ENCODE results near the gene SETD6.

SETD6 gene

DNA sequence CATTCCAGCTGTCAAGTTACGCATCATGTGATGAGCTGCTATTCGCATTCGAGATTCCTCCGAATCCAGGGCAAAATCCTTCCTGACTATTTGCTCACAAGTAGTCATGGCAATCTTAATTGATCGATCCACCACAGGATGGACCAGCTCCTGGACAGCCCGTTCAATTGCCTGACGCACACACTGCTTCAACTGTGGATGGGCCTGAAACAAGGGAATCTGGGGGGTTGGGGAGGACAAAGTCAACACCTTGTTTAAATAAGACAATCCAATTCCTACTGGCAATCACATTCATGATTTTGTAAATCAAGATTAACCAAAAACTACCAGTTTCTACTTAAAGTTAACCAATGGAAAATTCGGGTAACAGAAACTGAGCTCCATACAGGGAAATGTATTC lies 28.4 kb downstream of the SETD6 start:
- H2AFZ ChIP-seq (ENCODE audit: low read length) = no peak overlapping the region
- no peaks in the 10 kb centered on the region for H3K9me3 ChIP-seq (replicated peaks; ENCODE audit: insufficient read depth, low read length)
- peaks cover 50% of the 10 kb centered on the region for H3K36me3 ChIP-seq (replicated peaks; ENCODE audit: insufficient read depth, low read length)
- no peaks in the 10 kb centered on the region for H3K9me2 ChIP-seq (replicated peaks; ENCODE audit: insufficient read depth, low read length)
- no peaks in the 10 kb centered on the region for H3K4me1 ChIP-seq (ENCODE audit: low read length)
- no peaks in the 10 kb centered on the region for H3F3A ChIP-seq (ENCODE audit: insufficient read depth, low read length)
- H3K27me3 ChIP-seq (replicated peaks; ENCODE audit: insufficient read depth, low read length) = no peaks in the 10 kb centered on the region
- H3K27ac ChIP-seq (ENCODE audit: low read length) = no peak overlapping the region
- no peaks in the 10 kb centered on the region for H4K20me1 ChIP-seq (ENCODE audit: insufficient read depth, low read length)
- no peak overlapping the region for H3K4me3 ChIP-seq (ENCODE audit: low read length)
- no peak overlapping the region for H3K9ac ChIP-seq (ENCODE audit: low read length)
- peaks cover 25% of the 10 kb centered on the region for H3K79me2 ChIP-seq (ENCODE audit: low read length)
- no peak overlapping the region for H3K4me2 ChIP-seq (ENCODE audit: low read depth, low read length)
- no peak for DNase-seq
- no peak for TF ChIP-seq EZH2 (optimal IDR thresholded peaks at IDR 0.05; ENCODE audit: low read depth, low read length)
- no peak for TF ChIP-seq EZH2phosphoT487 (IDR thresholded peaks at IDR 0.05; ENCODE audit: low read length)
- TF ChIP-seq, protein P1, sequence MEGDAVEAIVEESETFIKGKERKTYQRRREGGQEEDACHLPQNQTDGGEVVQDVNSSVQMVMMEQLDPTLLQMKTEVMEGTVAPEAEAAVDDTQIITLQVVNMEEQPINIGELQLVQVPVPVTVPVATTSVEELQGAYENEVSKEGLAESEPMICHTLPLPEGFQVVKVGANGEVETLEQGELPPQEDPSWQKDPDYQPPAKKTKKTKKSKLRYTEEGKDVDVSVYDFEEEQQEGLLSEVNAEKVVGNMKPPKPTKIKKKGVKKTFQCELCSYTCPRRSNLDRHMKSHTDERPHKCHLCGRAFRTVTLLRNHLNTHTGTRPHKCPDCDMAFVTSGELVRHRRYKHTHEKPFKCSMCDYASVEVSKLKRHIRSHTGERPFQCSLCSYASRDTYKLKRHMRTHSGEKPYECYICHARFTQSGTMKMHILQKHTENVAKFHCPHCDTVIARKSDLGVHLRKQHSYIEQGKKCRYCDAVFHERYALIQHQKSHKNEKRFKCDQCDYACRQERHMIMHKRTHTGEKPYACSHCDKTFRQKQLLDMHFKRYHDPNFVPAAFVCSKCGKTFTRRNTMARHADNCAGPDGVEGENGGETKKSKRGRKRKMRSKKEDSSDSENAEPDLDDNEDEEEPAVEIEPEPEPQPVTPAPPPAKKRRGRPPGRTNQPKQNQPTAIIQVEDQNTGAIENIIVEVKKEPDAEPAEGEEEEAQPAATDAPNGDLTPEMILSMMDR (IDR thresholded peaks at IDR 0.05; ENCODE audit: low read length) = no peak

DNA sequence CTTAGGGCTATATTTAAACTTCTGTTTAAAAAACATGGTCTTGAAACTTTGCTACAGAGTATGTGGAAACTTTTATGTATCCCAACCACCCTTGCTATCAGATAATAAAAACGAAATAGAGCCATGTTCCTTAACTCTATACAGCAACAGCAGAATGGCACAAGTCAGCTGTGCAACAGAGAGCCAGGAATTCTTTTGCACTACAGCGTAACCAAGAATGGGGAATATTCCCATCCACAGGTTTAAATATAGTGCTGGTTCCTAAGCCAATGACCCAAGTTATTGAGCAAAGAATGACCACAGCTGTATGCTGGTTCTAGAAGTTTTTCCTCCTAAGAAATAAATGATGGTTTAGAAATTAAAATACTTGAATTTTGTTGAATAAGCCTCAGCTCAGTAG lies 33.1 kb downstream of the SETD6 start:
- H3K9me3 ChIP-seq (replicated peaks; ENCODE audit: insufficient read depth, low read length) = no peaks in the 10 kb centered on the region
- DNase-seq = no peak
- TF ChIP-seq EZH2phosphoT487 (IDR thresholded peaks at IDR 0.05; ENCODE audit: low read length) (no peak), EZH2 (optimal IDR thresholded peaks at IDR 0.05; ENCODE audit: low read depth, low read length) (no peak)
- TF ChIP-seq, protein P1 (IDR thresholded peaks at IDR 0.05; ENCODE audit: low read length) = no peak
- no peak overlapping the region for H2AFZ ChIP-seq (ENCODE audit: low read length)
- H3K4me3 ChIP-seq (ENCODE audit: low read length) = no peak overlapping the region
- no peak overlapping the region for H3K9ac ChIP-seq (ENCODE audit: low read length)
- no peak overlapping the region for H3K27ac ChIP-seq (ENCODE audit: low read length)
- no peaks in the 10 kb centered on the region for H4K20me1 ChIP-seq (ENCODE audit: insufficient read depth, low read length)
- H3K27me3 ChIP-seq (replicated peaks; ENCODE audit: insufficient read depth, low read length) = no peaks in the 10 kb centered on the region
- H3K36me3 ChIP-seq (replicated peaks; ENCODE audit: insufficient read depth, low read length) = peaks cover 29% of the 10 kb centered on the region
- no peaks in the 10 kb centered on the region for H3F3A ChIP-seq (ENCODE audit: insufficient read depth, low read length)
- H3K9me2 ChIP-seq (replicated peaks; ENCODE audit: insufficient read depth, low read length) = no peaks in the 10 kb centered on the region
- H3K4me2 ChIP-seq (ENCODE audit: low read depth, low read length) = no peak overlapping the region
- H3K79me2 ChIP-seq (ENCODE audit: low read length) = peaks cover 31% of the 10 kb centered on the region
- no peaks in the 10 kb centered on the region for H3K4me1 ChIP-seq (ENCODE audit: low read length)

DNA sequence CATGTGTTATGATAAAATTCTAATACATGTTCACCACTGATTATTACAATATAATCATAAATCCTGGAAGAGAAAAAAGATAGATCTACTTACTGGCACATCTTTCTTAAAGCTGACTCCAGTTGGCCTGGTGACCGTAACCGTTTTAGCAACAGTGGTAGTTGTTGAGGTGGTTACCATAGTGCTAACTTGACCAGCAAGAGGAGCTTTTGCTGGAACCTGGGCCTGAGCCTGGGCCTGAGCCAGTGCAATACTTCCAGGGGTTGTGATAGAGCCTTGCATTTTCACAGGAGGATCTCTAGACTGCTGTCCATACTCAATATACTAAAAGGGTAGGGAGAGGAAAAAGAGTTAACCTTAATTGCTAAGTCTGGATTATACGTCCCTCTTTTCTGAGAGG lies 36.2 kb downstream of the SETD6 start:
- Histone ChIP-seq H3K27me3 (replicated peaks; ENCODE audit: insufficient read depth, low read length) (no peaks in the 10 kb centered on the region), H3K9me2 (replicated peaks; ENCODE audit: insufficient read depth, low read length) (no peaks in the 10 kb centered on the region), H4K20me1 (ENCODE audit: insufficient read depth, low read length) (no peaks in the 10 kb centered on the region), H3K9me3 (replicated peaks; ENCODE audit: insufficient read depth, low read length) (no peaks in the 10 kb centered on the region), H3K4me2 (ENCODE audit: low read depth, low read length) (no peak overlapping the region), H3K4me1 (ENCODE audit: low read length) (no peaks in the 10 kb centered on the region), H3K9ac (ENCODE audit: low read length) (no peak overlapping the region), H3K79me2 (ENCODE audit: low read length) (peaks cover 30% of the 10 kb centered on the region), H3F3A (ENCODE audit: insufficient read depth, low read length) (no peaks in the 10 kb centered on the region), H3K36me3 (replicated peaks; ENCODE audit: insufficient read depth, low read length) (peaks cover 9% of the 10 kb centered on the region; the same call in 1 of the 2 replicates), H2AFZ (ENCODE audit: low read length) (no peak overlapping the region), H3K4me3 (ENCODE audit: low read length) (no peak overlapping the region), H3K27ac (ENCODE audit: low read length) (no peak overlapping the region)
- TF ChIP-seq EZH2phosphoT487 (IDR thresholded peaks at IDR 0.05; ENCODE audit: low read length) = no peak
- TF ChIP-seq, protein P1 (IDR thresholded peaks at IDR 0.05; ENCODE audit: low read length) = no peak
- TF ChIP-seq EZH2 (optimal IDR thresholded peaks at IDR 0.05; ENCODE audit: low read depth, low read length) = no peak
- DNase-seq = no peak

Data from MM.1S (cell line).